ENCODE results near the gene MAP3K8. TPM values are rescaled to one million over a fixed set of nuclear protein-coding genes. Genes with fewer than 3 reads are reported as not detected.
A peak's percentile ranks its signal among the peaks of the same experiment; 100 is the strongest.

MAP3K8 gene
- total and polyA plus RNA-seq, 10 of the 15 experiments (the other 5 are each of a cell fraction or from before 2014, with no cell fraction given): 25.5 to 115 (median 40.2) TPM

GRCh38 chr10:30433306-30433729, 666 bp upstream of the MAP3K8 start (continued):
- TF ChIP-seq ZBTB40 (IDR thresholded peaks at IDR 0.05; ENCODE audit: borderline replicate concordance) (no peak), CTCF (IDR thresholded peaks at IDR 0.05 in 2 of 3, conservative IDR thresholded peaks at IDR 0.05 in 1 of 3; ENCODE audit: control insufficient read depth in 2 of 3, extremely low read depth in 1 of 3, insufficient read depth in 1 of 3, low read depth in 3 of 3, low read length in 3 of 3) (no peak), TCF3 (IDR thresholded peaks at IDR 0.05; ENCODE audit: borderline replicate concordance, insufficient read depth, low read depth, low read length) (no peak), BHLHE40 (IDR thresholded peaks at IDR 0.05; ENCODE audit: borderline replicate concordance in 1 of 2, low read depth in 2 of 2, low read length in 1 of 2) (peak in 1 of 2 experiments; percentile 60; a peak in 2 of 4 replicates), HDAC2 (IDR thresholded peaks at IDR 0.05) (no peak), LARP7 (IDR thresholded peaks at IDR 0.05) (peak; percentile 56; the same call in 1 of the 2 replicates), E4F1 (IDR thresholded peaks at IDR 0.05; ENCODE audit: borderline replicate concordance, partially characterized antibody) (no peak), SREBF1 (IDR thresholded peaks at IDR 0.05; ENCODE audit: low read length) (no peak), RB1 (IDR thresholded peaks at IDR 0.05; ENCODE audit: borderline replicate concordance) (no peak), CUX1 (IDR thresholded peaks at IDR 0.05; ENCODE audit: insufficient replicate concordance, low read depth, low read length) (no peak), TBL1XR1 (IDR thresholded peaks at IDR 0.05; ENCODE audit: low read depth, low read length) (no peak; the same call in 1 of the 2 replicates), STAT1 (conservative IDR thresholded peaks at IDR 0.05) (no peak), HCFC1 (IDR thresholded peaks at IDR 0.05; ENCODE audit: low read length) (no peak), WRNIP1 (IDR thresholded peaks at IDR 0.05; ENCODE audit: borderline replicate concordance, low read depth, low read length) (no peak), PKNOX1 (IDR thresholded peaks at IDR 0.05) (no peak)
